ENCODE data around the gene SYDE1. TPM values are rescaled to one million over a fixed set of nuclear protein-coding genes. Genes with fewer than 3 reads are reported as not detected.

SYDE1 gene
- total and polyA plus RNA-seq, 2 donors (not counting 1 experiment from before 2014, with no cell fraction given) = not detected

DNA sequence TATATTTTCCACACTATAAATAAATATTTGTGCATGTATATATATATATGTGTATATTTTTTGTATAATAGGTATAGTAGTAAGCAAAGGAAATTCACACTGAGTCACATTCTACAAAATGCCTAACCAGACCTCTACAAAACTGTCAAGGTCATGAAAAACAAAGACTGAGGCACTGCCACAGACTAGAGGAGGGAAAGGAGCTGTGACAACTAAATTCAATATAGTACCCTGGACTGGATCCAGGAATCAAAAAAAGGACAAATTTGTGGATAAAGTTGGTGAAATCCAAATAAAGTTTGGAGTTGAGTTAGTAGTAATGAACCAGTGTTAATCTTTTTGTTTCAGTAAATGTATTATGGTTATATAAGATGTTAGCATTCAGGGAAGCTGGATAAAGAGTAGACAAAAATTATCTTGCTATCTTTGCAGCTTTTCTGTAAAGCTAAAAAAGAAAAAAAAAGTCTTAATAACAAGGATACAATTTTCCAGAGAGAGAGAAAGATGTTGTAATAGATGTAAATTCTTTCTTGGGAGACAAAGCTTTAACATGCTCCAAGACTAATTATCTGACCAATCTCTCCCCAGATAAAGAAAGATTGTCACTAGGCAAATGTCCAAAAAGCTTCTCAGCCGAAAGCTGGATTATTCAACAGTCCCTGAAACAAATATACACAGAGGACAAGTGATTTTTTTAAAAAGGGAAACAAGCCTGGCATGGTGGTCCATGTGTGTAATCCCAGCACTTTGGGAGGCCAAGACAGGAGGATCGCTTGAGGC lies 19.1 kb downstream of the SYDE1 start:
- Histone ChIP-seq H3K4me1 (ENCODE audit: control insufficient read depth in 2 of 2, insufficient read depth in 2 of 2, low read length in 2 of 2) (peaks cover 10 to 12% of the 10 kb centered on the region in 2 donors), H3K9ac (ENCODE audit: low read length) (peak overlapping the region; percentile 93), H3K27me3 (replicated peaks in 1 of 4; ENCODE audit: control extremely low read depth in 1 of 4, control insufficient read depth in 3 of 4, insufficient read depth in 4 of 4, low read length in 3 of 4) (no peaks in the 10 kb centered on the region), H4K20me1 (ENCODE audit: control insufficient read depth, insufficient read depth, low read length, poor library complexity, severe bottlenecking) (peaks cover 8% of the 10 kb centered on the region), H3K27ac (ENCODE audit: low read length in 2 of 2) (no peak overlapping the region), H3K79me2 (ENCODE audit: control insufficient read depth, insufficient read depth, low read length) (peaks cover 5% of the 10 kb centered on the region), H3K4me3 (ENCODE audit: control extremely low read depth in 1 of 5, extremely low read depth in 1 of 5, insufficient read depth in 1 of 5, low read depth in 2 of 5, low read length in 4 of 5) (peak overlapping the region in 4 of 5 experiments; percentile 83 to 87 (median 85)), H3K4me2 (replicated peaks; ENCODE audit: low read depth, low read length, poor library complexity, severe bottlenecking) (peak overlapping the region; percentile 86), H3K36me3 (replicated peaks in 1 of 2; ENCODE audit: control extremely low read depth in 1 of 2, control insufficient read depth in 1 of 2, extremely low read depth in 1 of 2, insufficient read depth in 2 of 2, low read length in 1 of 2) (peaks cover 0 to 6% of the 10 kb centered on the region in 2 experiments), H3K9me3 (ENCODE audit: control extremely low read depth in 1 of 3, control insufficient read depth in 2 of 3, insufficient read depth in 1 of 3, low read length in 2 of 3) (no peaks in the 10 kb centered on the region), H2AFZ (ENCODE audit: insufficient read depth, low read depth, low read length, poor library complexity, severe bottlenecking) (peak overlapping the region; percentile 89)
- ATAC-seq (ENCODE audit: low read depth) (no peak), DNase-seq (no peak)
- TF ChIP-seq, protein P1, sequence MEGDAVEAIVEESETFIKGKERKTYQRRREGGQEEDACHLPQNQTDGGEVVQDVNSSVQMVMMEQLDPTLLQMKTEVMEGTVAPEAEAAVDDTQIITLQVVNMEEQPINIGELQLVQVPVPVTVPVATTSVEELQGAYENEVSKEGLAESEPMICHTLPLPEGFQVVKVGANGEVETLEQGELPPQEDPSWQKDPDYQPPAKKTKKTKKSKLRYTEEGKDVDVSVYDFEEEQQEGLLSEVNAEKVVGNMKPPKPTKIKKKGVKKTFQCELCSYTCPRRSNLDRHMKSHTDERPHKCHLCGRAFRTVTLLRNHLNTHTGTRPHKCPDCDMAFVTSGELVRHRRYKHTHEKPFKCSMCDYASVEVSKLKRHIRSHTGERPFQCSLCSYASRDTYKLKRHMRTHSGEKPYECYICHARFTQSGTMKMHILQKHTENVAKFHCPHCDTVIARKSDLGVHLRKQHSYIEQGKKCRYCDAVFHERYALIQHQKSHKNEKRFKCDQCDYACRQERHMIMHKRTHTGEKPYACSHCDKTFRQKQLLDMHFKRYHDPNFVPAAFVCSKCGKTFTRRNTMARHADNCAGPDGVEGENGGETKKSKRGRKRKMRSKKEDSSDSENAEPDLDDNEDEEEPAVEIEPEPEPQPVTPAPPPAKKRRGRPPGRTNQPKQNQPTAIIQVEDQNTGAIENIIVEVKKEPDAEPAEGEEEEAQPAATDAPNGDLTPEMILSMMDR (IDR thresholded peaks at IDR 0.05) = no peak
- TF ChIP-seq EZH2 (IDR thresholded peaks at IDR 0.05; ENCODE audit: borderline replicate concordance, insufficient read depth, low read depth, low read length, poor library complexity, severe bottlenecking) = no peak
- 100% methylated on average over 1 of the region's 2 CpGs for WGBS (ENCODE audit: insufficient coverage)
- ChIA-PET POLR2A (no interaction called here), CTCF (interaction anchor here (0.7 to 1.3 kb wide), 4 partner anchors 23 to 429 kb away, joined by 3 to 6 read pairs (median 4); no protein-coding TSS in a partner anchor)
- Mint-ChIP-seq H3K27me3 (peaks cover 9% of the 10 kb centered on the region), H3K9me3 (ENCODE audit: insufficient read depth) (no peaks in the 10 kb centered on the region), H3K4me1 (peaks cover 19% of the 10 kb centered on the region), H3K27ac (no peak overlapping the region), H3K4me3 (no peak overlapping the region)
- intact Hi-C loops (cut with micrococcal nuclease) = loop anchor here (5.0 to 10.0 kb wide), 3 partner anchors 206 to 1071 kb away; partner anchors contain the start of genes AP1M1, BRD4 and NDUFB7

DNA sequence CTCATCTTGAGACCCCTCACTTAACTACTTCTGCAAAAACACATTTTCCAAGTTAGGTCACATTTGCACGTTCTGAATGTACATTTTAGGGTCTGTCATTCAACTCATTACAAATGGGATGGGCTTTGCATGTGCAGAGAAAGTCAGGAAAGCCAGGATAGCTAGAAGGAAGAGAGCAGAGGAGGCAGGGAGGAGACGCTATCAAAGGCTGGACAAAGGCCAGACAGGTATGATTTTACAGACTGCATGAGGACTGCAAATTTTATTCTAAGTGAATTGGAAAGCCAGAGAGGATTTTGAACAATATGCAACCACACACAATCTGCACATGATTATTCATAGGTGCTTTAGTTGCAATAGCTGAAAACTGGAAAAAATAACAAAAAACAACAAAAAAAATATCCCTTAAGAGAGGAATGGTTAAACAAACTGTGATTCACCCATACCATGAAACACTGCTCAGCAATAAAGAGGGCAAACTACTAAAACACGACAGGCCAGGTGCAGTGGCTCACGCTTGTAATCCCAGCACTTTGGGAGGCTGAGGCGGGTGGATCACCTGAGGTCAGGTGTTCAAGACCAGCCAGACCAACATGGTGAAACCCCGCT lies 21.1 kb downstream of the SYDE1 start:
- ATAC-seq (ENCODE audit: low read depth) (no peak), DNase-seq (no peak)
- peaks cover 8% of the 10 kb centered on the region for H4K20me1 ChIP-seq (ENCODE audit: control insufficient read depth, insufficient read depth, low read length, poor library complexity, severe bottlenecking)
- no peak for TF ChIP-seq EZH2 (IDR thresholded peaks at IDR 0.05; ENCODE audit: borderline replicate concordance, insufficient read depth, low read depth, low read length, poor library complexity, severe bottlenecking)
- TF ChIP-seq, protein P1 (IDR thresholded peaks at IDR 0.05) = no peak
- H3K4me2 ChIP-seq (replicated peaks; ENCODE audit: low read depth, low read length, poor library complexity, severe bottlenecking) = no peak overlapping the region
- H3K4me3 ChIP-seq (ENCODE audit: control extremely low read depth in 1 of 5, extremely low read depth in 1 of 5, insufficient read depth in 1 of 5, low read depth in 2 of 5, low read length in 4 of 5) = no peak overlapping the region
- ChIA-PET POLR2A (no interaction called here), CTCF (no interaction called here)
- H2AFZ ChIP-seq (ENCODE audit: insufficient read depth, low read depth, low read length, poor library complexity, severe bottlenecking) = no peak overlapping the region
- intact Hi-C loops (cut with micrococcal nuclease) = loop anchor here (5.0 to 10.0 kb wide), 3 partner anchors 204 to 1069 kb away; partner anchors contain the start of genes AP1M1, BRD4 and NDUFB7
- Mint-ChIP-seq H3K4me1 (peaks cover 17% of the 10 kb centered on the region), H3K9me3 (ENCODE audit: insufficient read depth) (no peaks in the 10 kb centered on the region), H3K27me3 (peaks cover 15% of the 10 kb centered on the region), H3K27ac (no peak overlapping the region), H3K4me3 (no peak overlapping the region)
- no peak overlapping the region for H3K27ac ChIP-seq (ENCODE audit: low read length in 2 of 2)
- 82% methylated on average over 4 of the region's 6 CpGs for WGBS (ENCODE audit: insufficient coverage)
- H3K79me2 ChIP-seq (ENCODE audit: control insufficient read depth, insufficient read depth, low read length) = no peaks in the 10 kb centered on the region
- H3K27me3 ChIP-seq (replicated peaks in 1 of 4; ENCODE audit: control extremely low read depth in 1 of 4, control insufficient read depth in 3 of 4, insufficient read depth in 4 of 4, low read length in 3 of 4) = no peaks in the 10 kb centered on the region
- peaks cover 10 to 12% of the 10 kb centered on the region in 2 donors for H3K4me1 ChIP-seq (ENCODE audit: control insufficient read depth in 2 of 2, insufficient read depth in 2 of 2, low read length in 2 of 2)
- no peaks in the 10 kb centered on the region for H3K9me3 ChIP-seq (ENCODE audit: control extremely low read depth in 1 of 3, control insufficient read depth in 2 of 3, insufficient read depth in 1 of 3, low read length in 2 of 3)
- H3K36me3 ChIP-seq (replicated peaks in 1 of 2; ENCODE audit: control extremely low read depth in 1 of 2, control insufficient read depth in 1 of 2, extremely low read depth in 1 of 2, insufficient read depth in 2 of 2, low read length in 1 of 2) = no peaks in the 10 kb centered on the region
- no peak overlapping the region for H3K9ac ChIP-seq (ENCODE audit: low read length)

Data from B cell (primary cell).